ENCODE results near the gene MFSD6. TPM values are rescaled to one million over a fixed set of nuclear protein-coding genes. Genes with fewer than 3 reads are reported as not detected.

Gene MFSD6
- total RNA-seq, 4 donors from 2014 or later: 40.4 to 184 (median 119) TPM

GRCh38 chr2:190550137-190550536 lies 142.0 kb downstream of the MFSD6 start:
- Histone ChIP-seq H3K4me3 (no peak overlapping the region), H3K9me3 (no peaks in the 10 kb centered on the region), H3K27me3 (no peaks in the 10 kb centered on the region), H3K27ac (no peak overlapping the region), H3K4me1 (no peaks in the 10 kb centered on the region), H3K36me3 (no peaks in the 10 kb centered on the region)
- no peak for TF ChIP-seq POLR2A (IDR thresholded peaks at IDR 0.05)
- no peak for TF ChIP-seq CTCF (IDR thresholded peaks at IDR 0.05)
- DNase-seq: no peak

Other genes with a start within 250 kb of the MFSD6 start
- gene HIBCH, start 88.5 kb upstream of the MFSD6 start, total RNA-seq: 10 to 100 TPM; 20.0 to 38.8 (median 27.4) TPM
- 10 to 100 TPM; 10.7 to 37.9 (median 32.1) TPM for gene INPP1, start 64.8 kb upstream of the MFSD6 start, total RNA-seq
- gene NEMP2, start 126.4 kb downstream of the MFSD6 start, total RNA-seq: 10 to 100 TPM in 1 of 4 donors, 1 to 10 TPM in 2, under 1 TPM in 1; 0.85 to 11.6 (median 1.8) TPM
- gene NAB1, start 240.7 kb downstream of the MFSD6 start, total RNA-seq: 10 to 100 TPM; 23.1 to 86.6 (median 31.3) TPM

Measured in Peyer's patch (tissue), 4 donors.